ENCODE measurements around the gene GALNT9. TPM values are rescaled to one million over a fixed set of nuclear protein-coding genes. Genes with fewer than 3 reads are reported as not detected.
"Not testable (repeated sequence)": the region's sequence is repeated elsewhere in the genome, so short reads cannot be mapped to it uniquely, and the experiment has no call there.

The GALNT9 gene
- total RNA-seq, 2 experiments from 2014 or later = 0.30 TPM; not detected in 1

- Mint-ChIP-seq H3K27ac (no peak overlapping the region), H3K27me3 (peaks cover 8% of the 10 kb centered on the region), H3K4me1 (no peaks in the 10 kb centered on the region), H3K36me3 (ENCODE audit: low read depth) (no peaks in the 10 kb centered on the region), H3K4me3 (no peak overlapping the region), H3K9me3 (ENCODE audit: low read depth) (no peaks in the 10 kb centered on the region)
- ChIA-PET CTCF (no interaction called here), POLR2A (interaction anchor here (0.6 kb wide), 1 partner anchor 90 kb away, joined by 3 read pairs; no protein-coding TSS in a partner anchor)
- DNase-seq = no peak
- intact Hi-C loops (cut with DNase I, micrococcal nuclease) = no loop called here
- ATAC-seq = no peak
Measured at GRCh38 chr12:132365226-132365625, 35.8 kb upstream of the GALNT9 start.

- ATAC-seq (no peak), DNase-seq (no peak)
- POLR2A ChIA-PET = no interaction called here
- no peaks in the 10 kb centered on the region for H3K4me1 Mint-ChIP-seq
- H3K27me3 Mint-ChIP-seq = peaks cover 3% of the 10 kb centered on the region
- no peak overlapping the region for H3K4me3 Mint-ChIP-seq
- no peaks in the 10 kb centered on the region for H3K36me3 Mint-ChIP-seq (ENCODE audit: low read depth)
- no peak overlapping the region for H3K27ac Mint-ChIP-seq
- intact Hi-C loops (cut with DNase I, micrococcal nuclease) = no loop called here
- CTCF ChIA-PET = no interaction called here
- H3K9me3 Mint-ChIP-seq (ENCODE audit: low read depth) = peaks cover 2% of the 10 kb centered on the region
Measured at GRCh38 chr12:132364348-132364902, 35.0 kb upstream of the GALNT9 start.

GRCh38 chr12:132363661-132364347, 34.4 kb upstream of the GALNT9 start:
- ChIA-PET POLR2A (no interaction called here), CTCF (no interaction called here)
- H3K27me3 Mint-ChIP-seq = peaks cover 2% of the 10 kb centered on the region
- ATAC-seq (no peak), DNase-seq (no peak)
- no peaks in the 10 kb centered on the region for H3K4me1 Mint-ChIP-seq
- intact Hi-C loops (cut with DNase I, micrococcal nuclease) = no loop called here
- no peak overlapping the region for H3K4me3 Mint-ChIP-seq
- no peaks in the 10 kb centered on the region for H3K36me3 Mint-ChIP-seq (ENCODE audit: low read depth)
- peaks cover 2% of the 10 kb centered on the region for H3K9me3 Mint-ChIP-seq (ENCODE audit: low read depth)
- H3K27ac Mint-ChIP-seq = no peak overlapping the region

GRCh38 chr12:132362996-132363660, 33.7 kb upstream of the GALNT9 start:
- no peaks in the 10 kb centered on the region for H3K36me3 Mint-ChIP-seq (ENCODE audit: low read depth)
- intact Hi-C loops (cut with DNase I, micrococcal nuclease) = no loop called here
- ChIA-PET POLR2A (no interaction called here), CTCF (no interaction called here)
- H3K27ac Mint-ChIP-seq = no peak overlapping the region
- DNase-seq = no peak
- peaks cover 2% of the 10 kb centered on the region for H3K9me3 Mint-ChIP-seq (ENCODE audit: low read depth)
- no peaks in the 10 kb centered on the region for H3K4me1 Mint-ChIP-seq
- ATAC-seq = no peak
- no peaks in the 10 kb centered on the region for H3K27me3 Mint-ChIP-seq
- H3K4me3 Mint-ChIP-seq = no peak overlapping the region

- Mint-ChIP-seq H3K36me3 (ENCODE audit: low read depth) (no peaks in the 10 kb centered on the region), H3K27me3 (no peaks in the 10 kb centered on the region), H3K4me1 (no peaks in the 10 kb centered on the region), H3K4me3 (no peak overlapping the region), H3K27ac (no peak overlapping the region), H3K9me3 (ENCODE audit: low read depth) (peaks cover 2% of the 10 kb centered on the region)
- ATAC-seq = no peak
- ChIA-PET CTCF (no interaction called here), POLR2A (no interaction called here)
- intact Hi-C loops (cut with DNase I, micrococcal nuclease) = no loop called here
- no peak for DNase-seq
Measured at GRCh38 chr12:132360906-132361777, 31.8 kb upstream of the GALNT9 start.

- DNase-seq (no peak), ATAC-seq (no peak)
- Mint-ChIP-seq H3K9me3 (ENCODE audit: low read depth) (peaks cover 2% of the 10 kb centered on the region), H3K27me3 (no peaks in the 10 kb centered on the region), H3K4me3 (no peak overlapping the region), H3K27ac (no peak overlapping the region), H3K36me3 (ENCODE audit: low read depth) (no peaks in the 10 kb centered on the region), H3K4me1 (no peaks in the 10 kb centered on the region)
- ChIA-PET CTCF (interaction anchor here (0.6 kb wide), 1 partner anchor 1021 kb away, joined by 3 read pairs; no protein-coding TSS in a partner anchor), POLR2A (no interaction called here)
- intact Hi-C loops (cut with DNase I, micrococcal nuclease) = no loop called here
Measured at GRCh38 chr12:132360410-132360809, 31.0 kb upstream of the GALNT9 start.

- ATAC-seq (no peak), DNase-seq (no peak)
- POLR2A ChIA-PET = no interaction called here
- H3K9me3 Mint-ChIP-seq (ENCODE audit: low read depth) = peaks cover 2% of the 10 kb centered on the region
- CTCF ChIA-PET = interaction anchor here (0.6 kb wide), 1 partner anchor 1021 kb away, joined by 3 read pairs; no protein-coding TSS in a partner anchor
- no peaks in the 10 kb centered on the region for H3K27me3 Mint-ChIP-seq
- no peaks in the 10 kb centered on the region for H3K36me3 Mint-ChIP-seq (ENCODE audit: low read depth)
- H3K4me3 Mint-ChIP-seq = no peak overlapping the region
- no peak overlapping the region for H3K27ac Mint-ChIP-seq
- intact Hi-C loops (cut with DNase I, micrococcal nuclease) = no loop called here
- no peaks in the 10 kb centered on the region for H3K4me1 Mint-ChIP-seq
Measured at GRCh38 chr12:132359971-132360370, 30.6 kb upstream of the GALNT9 start.

GRCh38 chr12:132359551-132359950, 30.2 kb upstream of the GALNT9 start:
- DNase-seq (no peak), ATAC-seq (no peak)
- ChIA-PET CTCF (no interaction called here), POLR2A (no interaction called here)
- H3K36me3 Mint-ChIP-seq (ENCODE audit: low read depth) = no peaks in the 10 kb centered on the region
- no peak overlapping the region for H3K4me3 Mint-ChIP-seq
- no peak overlapping the region for H3K27ac Mint-ChIP-seq
- intact Hi-C loops (cut with DNase I, micrococcal nuclease) = no loop called here
- no peaks in the 10 kb centered on the region for H3K4me1 Mint-ChIP-seq
- H3K27me3 Mint-ChIP-seq = no peaks in the 10 kb centered on the region
- peaks cover 2% of the 10 kb centered on the region for H3K9me3 Mint-ChIP-seq (ENCODE audit: low read depth)

- H3K4me3 Mint-ChIP-seq; intact Hi-C loops (cut with DNase I, micrococcal nuclease); H3K9me3 Mint-ChIP-seq (ENCODE audit: low read depth); DNase-seq; H3K27me3 Mint-ChIP-seq; POLR2A ChIA-PET; ATAC-seq; H3K4me1 Mint-ChIP-seq; H3K27ac Mint-ChIP-seq; H3K36me3 Mint-ChIP-seq (ENCODE audit: low read depth); CTCF ChIA-PET: not testable (repeated sequence)
Measured at GRCh38 chr12:132358241-132359225, 29.1 kb upstream of the GALNT9 start.

- Mint-ChIP-seq H3K4me1 (no peaks in the 10 kb centered on the region), H3K27me3 (no peaks in the 10 kb centered on the region), H3K4me3 (no peak overlapping the region), H3K36me3 (ENCODE audit: low read depth) (no peaks in the 10 kb centered on the region), H3K27ac (no peak overlapping the region), H3K9me3 (ENCODE audit: low read depth) (peaks cover 2% of the 10 kb centered on the region)
- CTCF ChIA-PET = no interaction called here
- no peak for DNase-seq
- intact Hi-C loops (cut with DNase I, micrococcal nuclease) = no loop called here
- POLR2A ChIA-PET = no interaction called here
- ATAC-seq = no peak
Measured at GRCh38 chr12:132357623-132358186, 28.3 kb upstream of the GALNT9 start.
